ENCODE results near the gene CHD2.

DNA sequence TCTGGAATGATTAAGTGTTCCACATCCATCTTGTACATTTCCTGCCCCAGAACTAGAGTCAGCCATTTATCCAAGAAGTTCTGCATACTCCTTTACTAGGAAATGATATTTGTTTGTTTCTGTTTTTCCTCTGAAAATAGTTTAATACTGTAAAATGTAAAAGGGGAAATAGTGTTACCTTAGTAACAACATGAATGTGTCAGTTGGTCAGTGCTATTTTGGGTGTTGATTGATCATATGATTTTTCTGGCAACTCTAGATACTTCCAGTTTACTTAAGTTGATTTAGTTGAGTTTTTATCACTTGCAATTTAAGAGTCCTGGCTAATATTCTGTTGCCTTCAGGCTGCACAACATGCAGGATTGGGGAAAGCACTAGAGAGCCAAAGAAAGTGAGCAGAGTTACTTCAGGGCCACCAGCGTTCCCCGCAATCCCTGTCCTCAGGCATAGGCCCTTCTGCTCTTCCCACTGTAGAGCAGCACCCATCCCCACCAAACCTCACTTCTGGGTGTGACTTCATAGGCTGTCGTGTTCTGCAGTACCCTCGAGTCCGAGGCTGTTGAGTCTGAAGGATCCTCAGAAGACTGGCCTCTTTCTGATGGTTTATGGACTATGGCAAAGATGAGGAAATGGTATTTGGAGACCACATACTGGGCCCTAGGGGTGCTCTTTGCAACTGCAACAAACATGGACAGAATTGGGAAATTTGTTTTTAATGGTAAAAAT lies 69.0 kb downstream of the CHD2 start:
- no peak for TF ChIP-seq POLR2AphosphoS5 (IDR thresholded peaks at IDR 0.05; ENCODE audit: low read depth, low read length)
- no peak for TF ChIP-seq TAF1 (IDR thresholded peaks at IDR 0.05; ENCODE audit: borderline replicate concordance, insufficient read depth, low read length)
- TF ChIP-seq, protein P1, sequence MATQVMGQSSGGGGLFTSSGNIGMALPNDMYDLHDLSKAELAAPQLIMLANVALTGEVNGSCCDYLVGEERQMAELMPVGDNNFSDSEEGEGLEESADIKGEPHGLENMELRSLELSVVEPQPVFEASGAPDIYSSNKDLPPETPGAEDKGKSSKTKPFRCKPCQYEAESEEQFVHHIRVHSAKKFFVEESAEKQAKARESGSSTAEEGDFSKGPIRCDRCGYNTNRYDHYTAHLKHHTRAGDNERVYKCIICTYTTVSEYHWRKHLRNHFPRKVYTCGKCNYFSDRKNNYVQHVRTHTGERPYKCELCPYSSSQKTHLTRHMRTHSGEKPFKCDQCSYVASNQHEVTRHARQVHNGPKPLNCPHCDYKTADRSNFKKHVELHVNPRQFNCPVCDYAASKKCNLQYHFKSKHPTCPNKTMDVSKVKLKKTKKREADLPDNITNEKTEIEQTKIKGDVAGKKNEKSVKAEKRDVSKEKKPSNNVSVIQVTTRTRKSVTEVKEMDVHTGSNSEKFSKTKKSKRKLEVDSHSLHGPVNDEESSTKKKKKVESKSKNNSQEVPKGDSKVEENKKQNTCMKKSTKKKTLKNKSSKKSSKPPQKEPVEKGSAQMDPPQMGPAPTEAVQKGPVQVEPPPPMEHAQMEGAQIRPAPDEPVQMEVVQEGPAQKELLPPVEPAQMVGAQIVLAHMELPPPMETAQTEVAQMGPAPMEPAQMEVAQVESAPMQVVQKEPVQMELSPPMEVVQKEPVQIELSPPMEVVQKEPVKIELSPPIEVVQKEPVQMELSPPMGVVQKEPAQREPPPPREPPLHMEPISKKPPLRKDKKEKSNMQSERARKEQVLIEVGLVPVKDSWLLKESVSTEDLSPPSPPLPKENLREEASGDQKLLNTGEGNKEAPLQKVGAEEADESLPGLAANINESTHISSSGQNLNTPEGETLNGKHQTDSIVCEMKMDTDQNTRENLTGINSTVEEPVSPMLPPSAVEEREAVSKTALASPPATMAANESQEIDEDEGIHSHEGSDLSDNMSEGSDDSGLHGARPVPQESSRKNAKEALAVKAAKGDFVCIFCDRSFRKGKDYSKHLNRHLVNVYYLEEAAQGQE (IDR thresholded peaks at IDR 0.05; ENCODE audit: insufficient read depth in 1 of 2, low read depth in 2 of 2, low read length in 2 of 2), result no peak
- no peak for TF ChIP-seq SIN3A (IDR thresholded peaks at IDR 0.05; ENCODE audit: borderline replicate concordance, insufficient read depth, low read length)

Measured in PFSK-1 (cell line).